Measurements from ENCODE around the gene STK38L. TPM values are rescaled to one million over a fixed set of nuclear protein-coding genes. Genes with fewer than 3 reads are reported as not detected.
A peak's percentile ranks its signal among the peaks of the same experiment; 100 is the strongest.

The STK38L gene
- total and polyA plus RNA-seq, 2 of the 4 experiments (the other 2 are of a cell fraction), result 5.1 to 7.2 TPM

GRCh38 chr12:27331927-27332324 is 87.8 kb downstream of the STK38L start:
- in situ Hi-C loops (cut with MboI; ENCODE audit: low sequenced_read_pairs), result no loop called here
- Histone ChIP-seq H3K79me1 (ENCODE audit: low read depth in 1 of 2, low read length in 2 of 2) (peaks cover 26 to 41% of the 10 kb centered on the region in 2 experiments), H3K27me3 (ENCODE audit: control insufficient read depth, insufficient read depth, low read length) (no peaks in the 10 kb centered on the region), H4K8ac (ENCODE audit: low read depth in 2 of 2, low read length in 2 of 2) (peak overlapping the region; percentile 82 to 95), H3K4ac (ENCODE audit: low read depth, low read length) (peak overlapping the region; percentile 90), H3K14ac (replicated peaks; ENCODE audit: low read depth, low read length) (peak overlapping the region; percentile 91), H4K91ac (ENCODE audit: insufficient read depth, low read depth, low read length) (peak overlapping the region; percentile 92), H3K27ac (ENCODE audit: insufficient read depth, low read length) (peak overlapping the region; percentile 65), H2BK5ac (ENCODE audit: low read depth, low read length, poor library complexity, severe bottlenecking) (peak overlapping the region; percentile 90), H2BK20ac (ENCODE audit: low read depth, low read length) (peak overlapping the region; percentile 90), H2AFZ (replicated peaks; ENCODE audit: low read length, poor library complexity) (peak overlapping the region; percentile 92), H3K9ac (ENCODE audit: low read depth, low read length) (peak overlapping the region; percentile 53; the same call in 1 of the 2 replicates), H3K23ac (ENCODE audit: low read depth, low read length) (peak overlapping the region; percentile 86), H4K20me1 (ENCODE audit: insufficient read depth, low read length) (no peaks in the 10 kb centered on the region), H3K4me3 (ENCODE audit: insufficient read depth, low read depth, low read length) (peak overlapping the region; percentile 69), H2BK15ac (ENCODE audit: low read depth, low read length) (peak overlapping the region; percentile 99), H2AK9ac (replicated peaks; ENCODE audit: low read depth, low read length, poor library complexity) (peak overlapping the region; percentile 89), H3K36me3 (ENCODE audit: control insufficient read depth, insufficient read depth, low read length) (peaks cover 3% of the 10 kb centered on the region; the same call in 1 of the 2 replicates), H3K56ac (ENCODE audit: extremely low read depth, insufficient read depth, low read length) (peak overlapping the region; percentile 79), H3K9me3 (ENCODE audit: control insufficient read depth, insufficient read depth, low read length) (no peaks in the 10 kb centered on the region), H3K4me1 (ENCODE audit: control insufficient read depth, insufficient read depth, low read length) (peaks cover 15% of the 10 kb centered on the region), H3K18ac (ENCODE audit: low read depth, low read length) (peak overlapping the region; percentile 61), H3K4me2 (ENCODE audit: low read depth, low read length) (peak overlapping the region; percentile 87), H2AK5ac (ENCODE audit: low read depth, low read length) (peak overlapping the region; percentile 82), H2BK120ac (ENCODE audit: low read depth, low read length) (peak overlapping the region; percentile 78), H3K9me1 (ENCODE audit: insufficient read depth, low read length) (peaks cover 13% of the 10 kb centered on the region), H4K5ac (ENCODE audit: low read depth, low read length) (peak overlapping the region; percentile 86)
- no TSS peak for BruUV-seq (replicated peaks)
- TF ChIP-seq MXI1 (IDR thresholded peaks at IDR 0.05; ENCODE audit: borderline replicate concordance, low read depth, low read length), result no peak
- TF ChIP-seq CHD1 (IDR thresholded peaks at IDR 0.05; ENCODE audit: low read depth, low read length), result no peak
- no peak for TF ChIP-seq MAFK (IDR thresholded peaks at IDR 0.05; ENCODE audit: low read depth, low read length)
- no peak for TF ChIP-seq RAD21 (IDR thresholded peaks at IDR 0.05; ENCODE audit: low read length)
- no peak for TF ChIP-seq POLR2A (IDR thresholded peaks at IDR 0.05; ENCODE audit: low read depth, low read length)
- no peak for TF ChIP-seq BHLHE40 (IDR thresholded peaks at IDR 0.05; ENCODE audit: low read depth, low read length)
- no peak for TF ChIP-seq USF2 (IDR thresholded peaks at IDR 0.05; ENCODE audit: low read depth, low read length)
- TF ChIP-seq SMC3 (IDR thresholded peaks at IDR 0.05; ENCODE audit: low read depth, low read length), result no peak
- no peak for TF ChIP-seq MAZ (IDR thresholded peaks at IDR 0.05; ENCODE audit: borderline replicate concordance, low read depth, low read length)
- TF ChIP-seq CTCF (conservative IDR thresholded peaks at IDR 0.05; ENCODE audit: low read depth, low read length), result no peak
- no peak for TF ChIP-seq ELK1 (IDR thresholded peaks at IDR 0.05; ENCODE audit: borderline replicate concordance, low read depth, low read length)
- TF ChIP-seq RCOR1 (IDR thresholded peaks at IDR 0.05; ENCODE audit: insufficient replicate concordance, low read length), result no peak
- no peak for TF ChIP-seq RFX5 (IDR thresholded peaks at IDR 0.05; ENCODE audit: low read depth, low read length)
- no peak for TF ChIP-seq FOS (IDR thresholded peaks at IDR 0.05; ENCODE audit: low read depth, low read length)
- TF ChIP-seq NFE2L2 (IDR thresholded peaks at IDR 0.05; ENCODE audit: low read depth, low read length), result no peak
- no peak for TF ChIP-seq CEBPB (IDR thresholded peaks at IDR 0.05; ENCODE audit: low read depth, low read length)
- intact Hi-C loops (cut with micrococcal nuclease), result loop anchor here (2.0 to 5.0 kb wide), 2 partner anchors 53 to 320 kb away; no protein-coding TSS in a partner anchor
- no peak; the same call in 1 of the 2 replicates for ATAC-seq (ENCODE audit: low read depth)
- DNase-seq, result no peak
- WGBS, 2 experiments (ENCODE audit: extremely low coverage in 2 of 2, insufficient read length in 1 of 2), result no CpG with 5 or more reads among the region's 3 CpGs
- ChIA-PET POLR2A (ENCODE audit: unreplicated experiment) (no interaction called here), CTCF (interaction anchor here (0.8 to 1.6 kb wide), 3 partner anchors 11 to 15 kb away, joined by 3 to 5 read pairs (median 4); no protein-coding TSS in a partner anchor)
- dilution Hi-C loops (cut with HindIII; ENCODE audit: low sequenced_read_pairs, unreplicated experiment), result no loop called here

All from IMR-90 (cell line).